ENCODE results near the gene DDX51. TPM values are rescaled to one million over a fixed set of nuclear protein-coding genes. Genes with fewer than 3 reads are reported as not detected.

DDX51 gene
- total and polyA plus RNA-seq, 2 of the 4 experiments (the other 2 are of a cell fraction) = 3.8 to 14.5 TPM

DNA sequence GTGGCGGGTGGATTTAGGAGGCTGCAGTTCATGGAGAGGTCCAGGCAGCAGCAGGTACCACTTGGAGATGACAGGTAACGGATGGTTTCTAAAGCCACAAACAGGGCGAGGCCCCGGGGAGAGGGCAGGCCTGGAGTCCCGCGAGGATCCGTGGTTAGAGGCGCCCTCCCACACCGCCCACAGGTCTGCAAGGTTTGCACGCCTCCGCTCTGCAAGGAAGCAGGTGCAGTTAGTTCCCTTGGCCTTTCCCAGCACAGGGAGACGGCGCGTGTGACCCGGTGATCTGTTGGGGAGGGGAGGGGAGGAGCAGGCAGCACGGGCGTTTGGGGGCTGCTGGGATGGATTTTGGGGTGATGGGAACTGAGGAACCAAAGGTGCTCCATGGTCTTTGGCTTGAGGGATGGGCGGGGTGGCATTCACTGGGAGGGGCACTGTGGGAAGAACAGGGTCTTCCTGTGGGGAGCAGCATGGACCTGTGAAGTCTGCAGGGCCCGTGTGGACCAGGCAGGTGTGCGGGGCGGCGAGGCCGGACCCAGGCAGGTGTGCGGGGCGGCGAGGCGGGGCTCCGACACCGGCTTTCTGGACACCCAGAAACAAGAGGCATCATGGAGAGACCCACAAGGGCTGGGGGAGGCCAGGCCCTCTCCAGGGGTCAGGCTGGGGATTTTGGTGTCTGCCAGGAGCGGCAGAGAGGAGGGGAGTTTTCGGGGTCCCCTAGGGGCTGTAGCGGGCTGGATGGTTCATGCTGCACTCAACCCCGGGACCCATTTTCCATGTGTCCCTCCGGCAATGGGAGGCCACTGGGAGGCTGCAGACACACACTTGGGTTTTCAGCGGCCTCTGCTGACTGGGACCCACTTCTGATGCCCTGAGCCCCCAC lies 29.3 kb upstream of the DDX51 start:
- Histone ChIP-seq H3K36me3 (ENCODE audit: control insufficient read depth, insufficient read depth, low read length) (no peaks in the 10 kb centered on the region), H3K27me3 (ENCODE audit: control insufficient read depth, insufficient read depth, low read length) (peaks cover 59% of the 10 kb centered on the region), H2AFZ (replicated peaks; ENCODE audit: low read length, poor library complexity) (no peak overlapping the region), H3K4ac (ENCODE audit: low read depth, low read length) (no peak overlapping the region), H4K8ac (ENCODE audit: low read depth in 2 of 2, low read length in 2 of 2) (no peak overlapping the region), H3K56ac (ENCODE audit: extremely low read depth, insufficient read depth, low read length) (no peak overlapping the region), H2AK5ac (ENCODE audit: low read depth, low read length) (no peak overlapping the region), H2BK120ac (ENCODE audit: low read depth, low read length) (no peak overlapping the region), H3K4me2 (ENCODE audit: low read depth, low read length) (no peak overlapping the region), H3K4me3 (ENCODE audit: insufficient read depth, low read depth, low read length) (no peak overlapping the region), H4K20me1 (ENCODE audit: insufficient read depth, low read length) (no peaks in the 10 kb centered on the region; the same call in 1 of the 2 replicates), H3K18ac (ENCODE audit: low read depth, low read length) (no peak overlapping the region), H3K4me1 (ENCODE audit: control insufficient read depth, insufficient read depth, low read length) (peaks cover 8% of the 10 kb centered on the region; the same call in 1 of the 2 replicates), H3K9me3 (ENCODE audit: control insufficient read depth, insufficient read depth, low read length) (no peaks in the 10 kb centered on the region), H4K5ac (ENCODE audit: low read depth, low read length) (no peak overlapping the region), H2AK9ac (replicated peaks; ENCODE audit: low read depth, low read length, poor library complexity) (no peak overlapping the region), H3K79me1 (ENCODE audit: low read depth in 1 of 2, low read length in 2 of 2) (no peaks in the 10 kb centered on the region), H3K9me1 (ENCODE audit: insufficient read depth, low read length) (no peaks in the 10 kb centered on the region; the same call in 1 of the 2 replicates), H2BK15ac (ENCODE audit: low read depth, low read length) (no peak overlapping the region), H3K14ac (replicated peaks; ENCODE audit: low read depth, low read length) (no peak overlapping the region), H4K91ac (ENCODE audit: insufficient read depth, low read depth, low read length) (no peak overlapping the region), H2BK5ac (ENCODE audit: low read depth, low read length, poor library complexity, severe bottlenecking) (no peak overlapping the region), H3K27ac (ENCODE audit: insufficient read depth, low read length) (no peak overlapping the region), H3K9ac (ENCODE audit: low read depth, low read length) (no peak overlapping the region), H2BK20ac (ENCODE audit: low read depth, low read length) (no peak overlapping the region), H3K23ac (ENCODE audit: low read depth, low read length) (no peak overlapping the region)
- no peak for TF ChIP-seq RFX5 (IDR thresholded peaks at IDR 0.05; ENCODE audit: low read depth, low read length)
- in situ Hi-C loops (cut with MboI; ENCODE audit: low sequenced_read_pairs) = no loop called here
- no peak for ATAC-seq (ENCODE audit: low read depth)
- dilution Hi-C loops (cut with HindIII; ENCODE audit: low sequenced_read_pairs, unreplicated experiment) = no loop called here
- ChIA-PET POLR2A (ENCODE audit: unreplicated experiment) (no interaction called here), CTCF (no interaction called here)
- DNase-seq = no peak
- BruUV-seq (replicated peaks) = no TSS peak
- intact Hi-C loops (cut with micrococcal nuclease) = no loop called here
- WGBS, 2 experiments (ENCODE audit: extremely low coverage in 2 of 2, insufficient read length in 1 of 2) = 71% methylated on average over 9 of the region's 35 CpGs; no CpG with 5 or more reads in 1 of the 2 experiments
